PFSK-1 (cell line): ENCODE measurements around the gene DGLUCY.

ENCODE experiments used
- FOXP2 ChIP-seq: optimal IDR thresholded peaks from 2 replicates; pipeline ENCODE3; 2011; ENCODE audit warnings: borderline replicate concordance, control low read depth, inconsistent platforms; ENCODE audit not compliant: insufficient read depth; ENCODE audit errors: extremely low read length, extremely low read depth
- POLR2AphosphoS5 ChIP-seq: IDR thresholded peaks from 2 replicates; pipeline ENCODE4 v1.6.1; 2012; ENCODE audit warnings: low read depth, mild to moderate bottlenecking, control low read depth, low read length, moderate library complexity
- REST ChIP-seq, 2 experiments: IDR thresholded peaks; 2 replicates each; pipeline versions ENCODE4 v1.6.1 to v1.8.0; 2011 to 2012; ENCODE audit warnings: low read depth in 2 of 2, low read length in 2 of 2, control low read depth in 1 of 2, inconsistent platforms in 1 of 2, mild to moderate bottlenecking in 1 of 2, moderate library complexity in 1 of 2; ENCODE audit not compliant: insufficient read depth in 1 of 2
- SIN3A ChIP-seq: IDR thresholded peaks from 2 replicates; pipeline ENCODE4 v1.6.1; 2012; ENCODE audit warnings: mild to moderate bottlenecking, low read length, moderate library complexity, borderline replicate concordance; ENCODE audit not compliant: insufficient read depth
- TAF1 ChIP-seq: IDR thresholded peaks from 2 replicates; pipeline ENCODE4 v1.6.1; 2012; ENCODE audit warnings: low read length, control low read depth, borderline replicate concordance; ENCODE audit not compliant: insufficient read depth

GRCh38 chr14:91152499-91152898 lies 38.6 kb downstream of the DGLUCY start:
- TF ChIP-seq POLR2AphosphoS5, result no peak
- no peak for TF ChIP-seq TAF1
- no peak for TF ChIP-seq FOXP2
- TF ChIP-seq REST (IDR thresholded peaks at IDR 0.05; ENCODE audit: insufficient read depth in 1 of 2, low read depth in 2 of 2, low read length in 2 of 2), result no peak
- no peak for TF ChIP-seq SIN3A
